HepG2 (cell line): Measurements from ENCODE around the gene CLRN2. TPM values are rescaled to one million over a fixed set of nuclear protein-coding genes. Genes with fewer than 3 reads are reported as not detected.

ENCODE experiments used
- AHDC1 ChIP-seq: sonication (generic); formaldehyde crosslinking; IDR thresholded peaks from 2 replicates; pipeline ENCODE4 v1.5.1; 2020; ENCODE audit warnings: mild to moderate bottlenecking, missing genetic modification reagents, borderline replicate concordance
- ELF1 ChIP-seq: sonication (generic); formaldehyde crosslinking; IDR thresholded peaks from 2 replicates; pipeline ENCODE4 v1.4.0; 2020; ENCODE audit warnings: missing genetic modification reagents
- FOSL2 ChIP-seq: sonication (generic); formaldehyde crosslinking; IDR thresholded peaks from 2 replicates; pipeline ENCODE4 v1.4.0; 2020; ENCODE audit warnings: missing genetic modification reagents
- GMEB1 ChIP-seq: sonication (generic); formaldehyde crosslinking; IDR thresholded peaks from 2 replicates; pipeline ENCODE4 v1.5.1; 2020; ENCODE audit warnings: missing genetic modification reagents, mild to moderate bottlenecking, borderline replicate concordance
- JUND ChIP-seq: sonication (generic); formaldehyde crosslinking; IDR thresholded peaks from 2 replicates; pipeline ENCODE4 v1.8.0; 2022; ENCODE audit warnings: mild to moderate bottlenecking, missing genetic modification reagents
- MAX ChIP-seq: IDR thresholded peaks from 2 replicates; pipeline ENCODE4 v1.6.1; 2012; ENCODE audit warnings: inconsistent platforms
- MXD4 ChIP-seq: IDR thresholded peaks from 2 replicates; pipeline ENCODE4 v1.6.1; 2016; ENCODE audit warnings: mild to moderate bottlenecking, missing biosample characterization, missing genetic modification reagents
- RXRA ChIP-seq: sonication (generic); formaldehyde crosslinking; IDR thresholded peaks from 2 replicates; pipeline ENCODE4 v1.5.1; 2020; ENCODE audit warnings: missing genetic modification reagents
- SIN3A ChIP-seq: IDR thresholded peaks from 2 replicates; pipeline ENCODE4 v1.6.1; 2011; ENCODE audit warnings: low read depth, mild to moderate bottlenecking, control low read depth, low read length, borderline replicate concordance
- SIX1 ChIP-seq: sonication (generic); formaldehyde crosslinking; IDR thresholded peaks from 2 replicates; pipeline ENCODE4 v1.4.0; 2020; ENCODE audit warnings: missing genetic modification reagents, borderline replicate concordance
- SUZ12 ChIP-seq: fragments of 150-350 bp; IDR thresholded peaks from 2 replicates; pipeline ENCODE4 v1.6.1; 2014; ENCODE audit warnings: low read depth, low read length
- YEATS4 ChIP-seq: sonication (generic); formaldehyde crosslinking; IDR thresholded peaks from 2 replicates; pipeline ENCODE4 v1.4.0; 2020; ENCODE audit warnings: missing genetic modification reagents, borderline replicate concordance
- ZBTB21 ChIP-seq: sonication (generic); formaldehyde crosslinking; IDR thresholded peaks from 2 replicates; pipeline ENCODE4 v1.4.0; 2020; ENCODE audit warnings: missing genetic modification reagents
- ZBTB38 ChIP-seq: sonication (generic); formaldehyde crosslinking; IDR thresholded peaks from 2 replicates; pipeline ENCODE4 v1.5.1; 2020; ENCODE audit warnings: mild to moderate bottlenecking, missing genetic modification reagents
- ZBTB43 ChIP-seq: sonication (generic); formaldehyde crosslinking; conservative IDR thresholded peaks from 2 replicates; pipeline ENCODE4 v1.4.0; 2020; ENCODE audit warnings: missing genetic modification reagents
- ZBTB8A ChIP-seq: sonication (generic); formaldehyde crosslinking; IDR thresholded peaks from 2 replicates; pipeline ENCODE4 v1.4.0; 2020; ENCODE audit warnings: mild to moderate bottlenecking, low read depth, missing genetic modification reagents, borderline replicate concordance
- ZMYM2 ChIP-seq: sonication (generic); formaldehyde crosslinking; IDR thresholded peaks from 2 replicates; pipeline ENCODE4 v1.8.0; 2022; ENCODE audit warnings: mild to moderate bottlenecking, missing genetic modification reagents
- ZNF547 ChIP-seq: sonication (generic); formaldehyde crosslinking; IDR thresholded peaks from 2 replicates; pipeline ENCODE4 v1.5.1; 2020; ENCODE audit warnings: mild to moderate bottlenecking, missing genetic modification reagents
- ZNF879 ChIP-seq: sonication (generic); formaldehyde crosslinking; IDR thresholded peaks from 2 replicates; pipeline ENCODE4 v1.8.1; 2023; ENCODE audit warnings: missing genetic modification reagents
- polyA plus RNA-seq, 8 experiments: library from polyadenylated mRNA; depleted of rRNA in 3 of 8; stranded (reverse) in 7 of 8; unstranded in 1 of 8; fragments of >200 nt; fragmentation: Illumina TruSeq in 4 of 8; extraction: Trizol in 4 of 8; gene quantifications; 2 replicates each; pipeline versions ENCODE4 v1.2.1 to v1.2.3, GENCODE V29; 2011 to 2016; ENCODE audit warnings: low read depth in 4 of 8, missing spikeins in 1 of 8, mixed read lengths in 1 of 8; ENCODE audit not compliant: insufficient read depth in 1 of 8
- total RNA-seq, 5 experiments: library from RNA; depleted of rRNA; stranded (reverse); fragments of >200 nt; fragmentation: Illumina TruSeq; extraction: Trizol; gene quantifications; 2 replicates each; pipeline ENCODE4 v1.2.3, GENCODE V29; 2016; ENCODE audit warnings: low read depth in 1 of 5
- TF ChIP-seq, protein P1 (sequence below): sonication (generic); formaldehyde crosslinking; IDR thresholded peaks from 2 replicates; pipeline ENCODE4 v1.9.0; 2022; ENCODE audit warnings: low read depth, missing genetic modification reagents

CLRN2 gene
- total and polyA plus RNA-seq, 2 of the 13 experiments (the other 11 are each of a cell fraction or from before 2014, with no cell fraction given): not detected

GRCh38 chr4:17490575-17491059 lies 24.3 kb upstream of the CLRN2 start (continued):
- TF ChIP-seq, protein P1, sequence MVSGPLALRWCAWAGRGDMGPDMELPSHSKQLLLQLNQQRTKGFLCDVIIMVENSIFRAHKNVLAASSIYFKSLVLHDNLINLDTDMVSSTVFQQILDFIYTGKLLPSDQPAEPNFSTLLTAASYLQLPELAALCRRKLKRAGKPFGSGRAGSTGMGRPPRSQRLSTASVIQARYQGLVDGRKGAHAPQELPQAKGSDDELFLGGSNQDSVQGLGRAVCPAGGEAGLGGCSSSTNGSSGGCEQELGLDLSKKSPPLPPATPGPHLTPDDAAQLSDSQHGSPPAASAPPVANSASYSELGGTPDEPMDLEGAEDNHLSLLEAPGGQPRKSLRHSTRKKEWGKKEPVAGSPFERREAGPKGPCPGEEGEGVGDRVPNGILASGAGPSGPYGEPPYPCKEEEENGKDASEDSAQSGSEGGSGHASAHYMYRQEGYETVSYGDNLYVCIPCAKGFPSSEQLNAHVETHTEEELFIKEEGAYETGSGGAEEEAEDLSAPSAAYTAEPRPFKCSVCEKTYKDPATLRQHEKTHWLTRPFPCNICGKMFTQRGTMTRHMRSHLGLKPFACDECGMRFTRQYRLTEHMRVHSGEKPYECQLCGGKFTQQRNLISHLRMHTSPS: peak; percentile 79
- TF ChIP-seq SUZ12: no peak
- peak; percentile 59; the same call in 1 of the 2 replicates for TF ChIP-seq SIN3A
- 0 out of 2 replicates have a peak, but pooled peaks have one; percentile 55 for TF ChIP-seq SIX1 (CRISPR knock-in tag)
- TF ChIP-seq ZNF879 (CRISPR knock-in tag): no peak
- TF ChIP-seq ZNF547 (CRISPR knock-in tag): no peak
- peak; percentile 74; the same call in 1 of the 2 replicates for TF ChIP-seq AHDC1 (CRISPR knock-in tag)
- TF ChIP-seq ZBTB38: peak; percentile 75; the same call in 1 of the 2 replicates
- TF ChIP-seq GMEB1: no peak; the same call in 1 of the 2 replicates
- 0 out of 2 replicates have a peak, but pooled peaks have one; percentile 37 for TF ChIP-seq RXRA (CRISPR knock-in tag)
- TF ChIP-seq ZBTB21: no peak
- TF ChIP-seq MXD4: no peak
- TF ChIP-seq MAX: 0 out of 2 replicates have a peak, but pooled peaks have one; percentile 22
- TF ChIP-seq ELF1 (CRISPR knock-in tag): peak; percentile 65
- TF ChIP-seq FOSL2 (CRISPR knock-in tag): peak; percentile 53; the same call in 1 of the 2 replicates
- no peak for TF ChIP-seq ZBTB8A (CRISPR knock-in tag)
- no peak for TF ChIP-seq YEATS4
- TF ChIP-seq JUND (CRISPR knock-in tag): no peak
- no peak for TF ChIP-seq ZBTB43
- 0 out of 2 replicates have a peak, but pooled peaks have one; percentile 35 for TF ChIP-seq ZMYM2 (CRISPR knock-in tag)
